A549 (cell line): ENCODE results near the gene CCDC137.

Experiments
- BCL3 ChIP-seq: fragments of >200 bp; sonication (Bioruptor Twin); formaldehyde crosslinking; IDR thresholded peaks from 3 replicates; pipeline ENCODE4 v1.6.1; 2016
- CEBPB ChIP-seq, 2 experiments: fragments of >200 bp in 1 of 2; sonication (Bioruptor Twin) in 1 of 2; formaldehyde crosslinking in 1 of 2; IDR thresholded peaks; 2 replicates each; pipeline ENCODE4 v1.6.1; 2012 to 2016
- CTCF ChIP-seq: fragments of >200 bp; sonication (Bioruptor Twin); formaldehyde crosslinking; IDR thresholded peaks from 3 replicates; pipeline ENCODE4 v1.5.1; 2016
- EP300 ChIP-seq, 2 experiments: fragments of >200 bp; sonication (Bioruptor Twin); formaldehyde crosslinking; IDR thresholded peaks; 2 replicates in 1 of 2; 3 replicates in 1 of 2; pipeline ENCODE4 v1.6.1; 2016 to 2017
- GATA3 ChIP-seq: IDR thresholded peaks from 2 replicates; pipeline ENCODE4 v1.6.1; 2012; ENCODE audit warnings: borderline replicate concordance
- JUN ChIP-seq, 2 experiments: fragments of >200 bp; sonication (Bioruptor Twin); formaldehyde crosslinking; IDR thresholded peaks; 2 replicates in 1 of 2; 3 replicates in 1 of 2; pipeline ENCODE4 v1.6.1; 2016 to 2017
- PBX3 ChIP-seq: IDR thresholded peaks from 2 replicates; pipeline ENCODE4 v1.6.1; 2012
- PHF8 ChIP-seq: fragments of 200-600 bp; sonication (generic); IDR thresholded peaks from 2 replicates; pipeline ENCODE4 v1.6.1; 2016; ENCODE audit warnings: low read depth, mild to moderate bottlenecking, antibody characterized with exemption, moderate library complexity, borderline replicate concordance
- POLR2A ChIP-seq: IDR thresholded peaks from 2 replicates; pipeline ENCODE4 v1.6.1; 2012; ENCODE audit warnings: mild to moderate bottlenecking, low read length
- REST ChIP-seq: fragments of 200-600 bp; sonication (generic); IDR thresholded peaks from 2 replicates; pipeline ENCODE4 v1.6.1; 2016; ENCODE audit warnings: antibody characterized with exemption, mild to moderate bottlenecking, moderate library complexity
- SMC3 ChIP-seq: fragments of >200 bp; sonication (Bioruptor Twin); formaldehyde crosslinking; IDR thresholded peaks from 3 replicates; pipeline ENCODE4 v1.6.1; 2018; ENCODE audit warnings: inconsistent platforms
- USF2 ChIP-seq: fragments of 450-650 bp; IDR thresholded peaks from 2 replicates; pipeline ENCODE4 v1.6.1; 2014; ENCODE audit warnings: antibody characterized with exemption
- ZFP36 ChIP-seq: fragments of 450-650 bp; IDR thresholded peaks from 2 replicates; pipeline ENCODE4 v1.6.1; 2014; ENCODE audit warnings: borderline replicate concordance; ENCODE audit not compliant: partially characterized antibody

GRCh38 chr17:81647640-81648012 lies 18.9 kb upstream of the CCDC137 start:
- TF ChIP-seq PBX3 (no peak), CTCF (no peak), JUN (IDR thresholded peaks at IDR 0.05) (no peak), POLR2A (no peak), SMC3 (no peak), EP300 (IDR thresholded peaks at IDR 0.05) (no peak), REST (no peak), CEBPB (IDR thresholded peaks at IDR 0.05) (no peak), BCL3 (no peak), ZFP36 (no peak), USF2 (no peak), PHF8 (no peak), GATA3 (no peak)
